Activated naive CD8-positive, alpha-beta T cell treated with anti-CD3 and anti-CD28 coated beads, Interleukin-2, amount 50 U/mL, for 24 hours (primary cell): ENCODE measurements around the gene RNF208.

ENCODE experiments used
- ATAC-seq: fragments of 150-1000 bp; cut with Tn5 transposase; one replicate; pipeline ENCODE4 v1.10.0; 2021
- DNase-seq: peaks from one replicate; pipeline ENCODE4 v3.0.0; 2021
- H3K27ac Mint-ChIP-seq: one replicate; pipeline ENCODE4 v1.8.0; 2021; ENCODE audit warnings: mild to moderate bottlenecking, mixed read lengths
- H3K27me3 Mint-ChIP-seq: one replicate; pipeline ENCODE4 v1.8.0; 2021; ENCODE audit warnings: mixed read lengths
- H3K36me3 Mint-ChIP-seq: one replicate; pipeline ENCODE4 v1.8.0; 2021; ENCODE audit warnings: low read depth, mixed read lengths
- H3K4me1 Mint-ChIP-seq: one replicate; pipeline ENCODE4 v1.8.0; 2021; ENCODE audit warnings: mixed read lengths
- H3K4me3 Mint-ChIP-seq: one replicate; pipeline ENCODE4 v1.8.0; 2021; ENCODE audit warnings: mild to moderate bottlenecking, moderate library complexity, mixed read lengths
- H3K9me3 Mint-ChIP-seq: one replicate; pipeline ENCODE4 v1.8.0; 2021; ENCODE audit warnings: mixed read lengths

The RNF208 gene

GRCh38 chr9:137170486-137171148 lies 51.4 kb downstream of the RNF208 start:
- Mint-ChIP-seq H3K36me3 (no peaks in the 10 kb centered on the region), H3K27ac (no peak overlapping the region), H3K9me3 (no peaks in the 10 kb centered on the region), H3K4me3 (no peak overlapping the region), H3K4me1 (no peaks in the 10 kb centered on the region), H3K27me3 (peaks cover 22% of the 10 kb centered on the region)
- ATAC-seq = no peak
- DNase-seq = no peak
